ENCODE measurements around the gene RARB. TPM values are rescaled to one million over a fixed set of nuclear protein-coding genes. Genes with fewer than 3 reads are reported as not detected.

RARB gene
- polyA plus RNA-seq, 1 donor (not counting 4 experiments of a cell fraction or from before 2014, with no cell fraction given): 0.03 TPM

DNA sequence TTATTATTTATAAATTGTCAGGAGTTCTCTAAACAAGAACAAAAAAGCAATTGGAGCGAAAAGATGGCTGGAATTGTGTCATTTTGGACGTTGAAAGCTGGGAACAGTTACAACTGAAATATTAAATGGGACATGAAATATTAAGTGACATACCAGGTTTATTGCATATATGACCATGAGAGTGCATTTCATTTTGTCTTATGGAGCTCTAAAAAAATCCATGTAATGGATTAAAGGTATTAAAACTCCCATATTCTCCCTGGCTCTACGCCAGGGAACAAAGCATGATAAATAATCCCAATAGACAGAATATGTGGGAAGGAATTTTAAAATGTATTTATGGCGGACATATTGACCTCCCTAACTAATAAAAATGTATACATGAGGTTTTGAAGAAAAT lies 17.7 kb downstream of the RARB start:
- Histone ChIP-seq H4K20me1 (ENCODE audit: control insufficient read depth, extremely low read depth, insufficient read depth, low read length) (no peaks in the 10 kb centered on the region), H3K9me1 (ENCODE audit: control insufficient read depth, extremely low read depth, insufficient read depth, low read length) (no peaks in the 10 kb centered on the region), H3K27ac (ENCODE audit: control insufficient read depth, insufficient read depth, low read length) (no peak overlapping the region), H3K9ac (ENCODE audit: control insufficient read depth, extremely low read depth, insufficient read depth, low read length) (no peak overlapping the region), H3K79me2 (ENCODE audit: control insufficient read depth, insufficient read depth, low read length) (no peaks in the 10 kb centered on the region), H3K4me2 (ENCODE audit: control insufficient read depth, extremely low read depth, insufficient read depth, low read depth, low read length) (no peak overlapping the region), H3K4me3 (ENCODE audit: control insufficient read depth in 2 of 3, extremely low read depth in 1 of 3, insufficient read depth in 2 of 3, low read depth in 1 of 3, low read length in 3 of 3) (no peak overlapping the region), H3K27me3 (ENCODE audit: control insufficient read depth, extremely low read depth, insufficient read depth, low read length) (no peaks in the 10 kb centered on the region), H3K4me1 (ENCODE audit: control insufficient read depth, extremely low read depth, insufficient read depth, low read length) (no peaks in the 10 kb centered on the region), H3K9me3 (ENCODE audit: control insufficient read depth, low read depth, low read length) (no peaks in the 10 kb centered on the region), H2AFZ (ENCODE audit: control insufficient read depth, low read length) (no peak overlapping the region), H3K36me3 (ENCODE audit: control insufficient read depth in 2 of 2, extremely low read depth in 1 of 2, insufficient read depth in 2 of 2, low read length in 2 of 2) (no peaks in the 10 kb centered on the region)
- dilution Hi-C loops (cut with MboI; ENCODE audit: extremely low pct_ligation_motif_present, low sequenced_read_pairs): no loop called here
- no peak for DNase-seq (ENCODE audit: low read depth, low spot score)
- TF ChIP-seq, protein P1, sequence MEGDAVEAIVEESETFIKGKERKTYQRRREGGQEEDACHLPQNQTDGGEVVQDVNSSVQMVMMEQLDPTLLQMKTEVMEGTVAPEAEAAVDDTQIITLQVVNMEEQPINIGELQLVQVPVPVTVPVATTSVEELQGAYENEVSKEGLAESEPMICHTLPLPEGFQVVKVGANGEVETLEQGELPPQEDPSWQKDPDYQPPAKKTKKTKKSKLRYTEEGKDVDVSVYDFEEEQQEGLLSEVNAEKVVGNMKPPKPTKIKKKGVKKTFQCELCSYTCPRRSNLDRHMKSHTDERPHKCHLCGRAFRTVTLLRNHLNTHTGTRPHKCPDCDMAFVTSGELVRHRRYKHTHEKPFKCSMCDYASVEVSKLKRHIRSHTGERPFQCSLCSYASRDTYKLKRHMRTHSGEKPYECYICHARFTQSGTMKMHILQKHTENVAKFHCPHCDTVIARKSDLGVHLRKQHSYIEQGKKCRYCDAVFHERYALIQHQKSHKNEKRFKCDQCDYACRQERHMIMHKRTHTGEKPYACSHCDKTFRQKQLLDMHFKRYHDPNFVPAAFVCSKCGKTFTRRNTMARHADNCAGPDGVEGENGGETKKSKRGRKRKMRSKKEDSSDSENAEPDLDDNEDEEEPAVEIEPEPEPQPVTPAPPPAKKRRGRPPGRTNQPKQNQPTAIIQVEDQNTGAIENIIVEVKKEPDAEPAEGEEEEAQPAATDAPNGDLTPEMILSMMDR (optimal IDR thresholded peaks at IDR 0.05 in 1 of 3, IDR thresholded peaks at IDR 0.05 in 1 of 3, conservative IDR thresholded peaks at IDR 0.05 in 1 of 3; ENCODE audit: extremely low read depth in 1 of 3, insufficient read depth in 2 of 3, low read length in 3 of 3): no peak
- no peak for TF ChIP-seq EZH2 (IDR thresholded peaks at IDR 0.05; ENCODE audit: low read length)
- no peak for FAIRE-seq

DNA sequence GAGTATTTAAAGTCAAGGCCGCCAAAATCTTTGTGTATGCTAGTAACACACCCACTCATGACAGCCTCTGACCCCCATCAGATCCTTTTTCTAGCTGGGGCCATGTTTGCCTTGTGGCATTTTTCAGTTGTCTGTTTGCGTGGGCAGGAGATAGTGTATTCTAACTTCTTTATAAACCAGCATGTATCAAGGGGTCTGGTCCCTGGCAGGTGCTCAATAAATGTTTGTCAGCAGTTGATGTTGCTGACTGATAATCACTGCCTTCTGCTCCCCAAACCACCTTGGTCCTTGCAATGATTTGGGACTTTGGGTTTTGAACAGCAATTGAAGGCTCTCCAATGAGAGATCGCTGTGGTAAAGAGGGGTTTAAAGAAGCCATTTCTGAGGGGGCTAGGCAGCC lies 19.2 kb downstream of the RARB start:
- Histone ChIP-seq H3K36me3 (ENCODE audit: control insufficient read depth in 2 of 2, extremely low read depth in 1 of 2, insufficient read depth in 2 of 2, low read length in 2 of 2) (no peaks in the 10 kb centered on the region), H4K20me1 (ENCODE audit: control insufficient read depth, extremely low read depth, insufficient read depth, low read length) (no peaks in the 10 kb centered on the region), H3K79me2 (ENCODE audit: control insufficient read depth, insufficient read depth, low read length) (no peaks in the 10 kb centered on the region), H3K4me2 (ENCODE audit: control insufficient read depth, extremely low read depth, insufficient read depth, low read depth, low read length) (no peak overlapping the region), H3K27me3 (ENCODE audit: control insufficient read depth, extremely low read depth, insufficient read depth, low read length) (no peaks in the 10 kb centered on the region), H2AFZ (ENCODE audit: control insufficient read depth, low read length) (no peak overlapping the region), H3K4me1 (ENCODE audit: control insufficient read depth, extremely low read depth, insufficient read depth, low read length) (no peaks in the 10 kb centered on the region), H3K4me3 (ENCODE audit: control insufficient read depth in 2 of 3, extremely low read depth in 1 of 3, insufficient read depth in 2 of 3, low read depth in 1 of 3, low read length in 3 of 3) (no peak overlapping the region), H3K9me3 (ENCODE audit: control insufficient read depth, low read depth, low read length) (no peaks in the 10 kb centered on the region), H3K9ac (ENCODE audit: control insufficient read depth, extremely low read depth, insufficient read depth, low read length) (no peak overlapping the region), H3K9me1 (ENCODE audit: control insufficient read depth, extremely low read depth, insufficient read depth, low read length) (no peaks in the 10 kb centered on the region), H3K27ac (ENCODE audit: control insufficient read depth, insufficient read depth, low read length) (no peak overlapping the region)
- TF ChIP-seq EZH2 (IDR thresholded peaks at IDR 0.05; ENCODE audit: low read length): no peak
- TF ChIP-seq, protein P1 (optimal IDR thresholded peaks at IDR 0.05 in 1 of 3, IDR thresholded peaks at IDR 0.05 in 1 of 3, conservative IDR thresholded peaks at IDR 0.05 in 1 of 3; ENCODE audit: extremely low read depth in 1 of 3, insufficient read depth in 2 of 3, low read length in 3 of 3): no peak
- dilution Hi-C loops (cut with MboI; ENCODE audit: extremely low pct_ligation_motif_present, low sequenced_read_pairs): no loop called here
- FAIRE-seq: no peak
- no peak for DNase-seq (ENCODE audit: low read depth, low spot score)
